ENCODE measurements around the gene VPS4A. TPM values are rescaled to one million over a fixed set of nuclear protein-coding genes. Genes with fewer than 3 reads are reported as not detected.

Gene VPS4A
- total and polyA plus RNA-seq, 8 donors, result 4.1 to 51.0 (median 31.0) TPM

- Histone ChIP-seq H3K4me3 (no peak overlapping the region), H3K27me3 (no peaks in the 10 kb centered on the region), H3K36me3 (peaks cover 27 to 70% (median 59%) of the 10 kb centered on the region in 4 donors), H3K4me1 (no peaks in the 10 kb centered on the region), H3K27ac (no peak overlapping the region), H3K9me3 (no peaks in the 10 kb centered on the region)
- 69 to 94% (median 73%) methylated on average over 1 of the region's 1 CpG for WGBS, 5 donors
- TF ChIP-seq CTCF (IDR thresholded peaks at IDR 0.05), result no peak
- no peak for TF ChIP-seq EP300 (IDR thresholded peaks at IDR 0.05)
- TF ChIP-seq POLR2AphosphoS5 (IDR thresholded peaks at IDR 0.05), result no peak
- no peak for TF ChIP-seq POLR2A (IDR thresholded peaks at IDR 0.05)
- intact Hi-C loops (cut with DNase I; ENCODE audit: low total_unique reads), result no loop called here
- DNase-seq, result no peak
Measured at GRCh38 chr16:69301187-69301586, 10.0 kb upstream of the VPS4A start.

GRCh38 chr16:69301861-69302260 is 9.3 kb upstream of the VPS4A start:
- Histone ChIP-seq H3K9me3 (no peaks in the 10 kb centered on the region), H3K36me3 (peaks cover 27 to 65% (median 57%) of the 10 kb centered on the region in 4 donors), H3K4me1 (no peaks in the 10 kb centered on the region), H3K27ac (no peak overlapping the region), H3K27me3 (no peaks in the 10 kb centered on the region), H3K4me3 (no peak overlapping the region)
- no peak for DNase-seq
- TF ChIP-seq POLR2A (IDR thresholded peaks at IDR 0.05) (no peak), EP300 (IDR thresholded peaks at IDR 0.05) (no peak), POLR2AphosphoS5 (IDR thresholded peaks at IDR 0.05) (no peak), CTCF (IDR thresholded peaks at IDR 0.05) (no peak)
- intact Hi-C loops (cut with DNase I; ENCODE audit: low total_unique reads), result no loop called here
- 83 to 95% (median 94%) methylated on average over 4 of the region's 4 CpGs for WGBS, 5 donors

GRCh38 chr16:69302301-69302700 is 8.8 kb upstream of the VPS4A start:
- Histone ChIP-seq H3K36me3 (peaks cover 27 to 64% (median 57%) of the 10 kb centered on the region in 4 donors), H3K27ac (no peak overlapping the region), H3K4me1 (no peaks in the 10 kb centered on the region), H3K27me3 (no peaks in the 10 kb centered on the region), H3K9me3 (no peaks in the 10 kb centered on the region), H3K4me3 (no peak overlapping the region)
- no peak for DNase-seq
- intact Hi-C loops (cut with DNase I; ENCODE audit: low total_unique reads), result no loop called here
- TF ChIP-seq EP300 (IDR thresholded peaks at IDR 0.05), result no peak
- no peak for TF ChIP-seq CTCF (IDR thresholded peaks at IDR 0.05)
- TF ChIP-seq POLR2A (IDR thresholded peaks at IDR 0.05), result no peak
- TF ChIP-seq POLR2AphosphoS5 (IDR thresholded peaks at IDR 0.05), result no peak
- 88 to 94% (median 92%) methylated on average over 4 of the region's 4 CpGs for WGBS, 5 donors

GRCh38 chr16:69306031-69306430 is 5.1 kb upstream of the VPS4A start:
- TF ChIP-seq POLR2AphosphoS5 (IDR thresholded peaks at IDR 0.05), result no peak
- TF ChIP-seq CTCF (IDR thresholded peaks at IDR 0.05), result no peak
- TF ChIP-seq POLR2A (IDR thresholded peaks at IDR 0.05), result no peak
- TF ChIP-seq EP300 (IDR thresholded peaks at IDR 0.05), result no peak
- intact Hi-C loops (cut with DNase I; ENCODE audit: low total_unique reads), result no loop called here
- Histone ChIP-seq H3K4me3 (no peak overlapping the region), H3K27me3 (no peaks in the 10 kb centered on the region), H3K36me3 (peaks cover 11 to 36% (median 29%) of the 10 kb centered on the region in 4 donors), H3K27ac (no peak overlapping the region), H3K4me1 (peaks cover 0 to 6% (median 3%) of the 10 kb centered on the region in 4 donors), H3K9me3 (no peaks in the 10 kb centered on the region)
- DNase-seq, result no peak
- WGBS, 5 donors, result 76 to 91% (median 82%) methylated on average over 1 of the region's 1 CpG

Data from stomach (tissue), 9 donors.